Glutamatergic neuron (in vitro differentiated cells): ENCODE measurements around the gene LEF1. TPM values are rescaled to one million over a fixed set of nuclear protein-coding genes. Genes with fewer than 3 reads are reported as not detected.

Experiments
- DNase-seq: peaks from one replicate; pipeline ENCODE4 v3.0.0; 2022
- H3K27ac Mint-ChIP-seq: one replicate; pipeline ENCODE4 v1.8.0; 2020; ENCODE audit warnings: mild to moderate bottlenecking, mixed read lengths, inconsistent platforms; ENCODE audit not compliant: unreplicated experiment
- H3K27me3 Mint-ChIP-seq: one replicate; pipeline ENCODE4 v1.8.0; 2020; ENCODE audit warnings: mild to moderate bottlenecking, moderate library complexity, mixed read lengths, inconsistent platforms; ENCODE audit not compliant: unreplicated experiment
- H3K36me3 Mint-ChIP-seq: one replicate; pipeline ENCODE4 v1.8.0; 2020; ENCODE audit warnings: mild to moderate bottlenecking, mixed read lengths, inconsistent platforms; ENCODE audit not compliant: unreplicated experiment
- H3K4me1 Mint-ChIP-seq: one replicate; pipeline ENCODE4 v1.8.0; 2020; ENCODE audit warnings: mild to moderate bottlenecking, low read depth, mixed read lengths, inconsistent platforms; ENCODE audit not compliant: unreplicated experiment
- H3K4me3 Mint-ChIP-seq: one replicate; pipeline ENCODE4 v1.8.0; 2020; ENCODE audit warnings: mild to moderate bottlenecking, mixed read lengths, inconsistent platforms; ENCODE audit not compliant: unreplicated experiment
- H3K9me3 Mint-ChIP-seq: one replicate; pipeline ENCODE4 v1.8.0; 2020; ENCODE audit warnings: mild to moderate bottlenecking, moderate library complexity, mixed read lengths, inconsistent platforms; ENCODE audit not compliant: unreplicated experiment
- CTCF ChIP-seq: fragments of 200-600 bp; sonication (generic); IDR thresholded peaks from one replicate; pipeline ENCODE4 v1.5.0; 2021; ENCODE audit not compliant: partially characterized antibody, unreplicated experiment
- total RNA-seq: library from RNA; stranded (reverse); fragmentation: NEBNext Ultra II Directional; extraction: Animal tissue kit (Norgen Biotek cat#: 25700); gene quantifications from one replicate; pipeline ENCODE4 v1.2.1, GENCODE V29; 2021; ENCODE audit not compliant: unreplicated experiment

Gene LEF1
- total RNA-seq, 1 donor from 2014 or later, result 0.98 TPM

DNA sequence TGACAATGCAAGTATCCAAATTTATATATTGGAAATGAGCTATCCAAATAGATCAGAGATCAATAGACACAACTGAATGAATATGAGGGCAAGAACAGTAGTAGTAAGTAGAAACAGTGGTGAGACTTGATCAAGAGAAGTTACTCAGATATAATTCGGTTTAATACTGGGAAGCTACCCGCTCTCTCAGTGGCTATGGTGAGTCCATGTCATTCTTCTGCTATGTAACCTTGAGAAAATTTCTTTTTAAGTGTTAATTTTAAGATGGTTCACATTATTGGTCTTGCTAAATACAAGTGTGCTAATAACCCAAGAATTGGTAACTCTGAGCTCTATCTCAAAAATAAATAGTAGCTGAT is 53.6 kb downstream of the LEF1 start:
- Mint-ChIP-seq H3K36me3 (no peaks in the 10 kb centered on the region), H3K4me1 (peaks cover 6% of the 10 kb centered on the region)

DNA sequence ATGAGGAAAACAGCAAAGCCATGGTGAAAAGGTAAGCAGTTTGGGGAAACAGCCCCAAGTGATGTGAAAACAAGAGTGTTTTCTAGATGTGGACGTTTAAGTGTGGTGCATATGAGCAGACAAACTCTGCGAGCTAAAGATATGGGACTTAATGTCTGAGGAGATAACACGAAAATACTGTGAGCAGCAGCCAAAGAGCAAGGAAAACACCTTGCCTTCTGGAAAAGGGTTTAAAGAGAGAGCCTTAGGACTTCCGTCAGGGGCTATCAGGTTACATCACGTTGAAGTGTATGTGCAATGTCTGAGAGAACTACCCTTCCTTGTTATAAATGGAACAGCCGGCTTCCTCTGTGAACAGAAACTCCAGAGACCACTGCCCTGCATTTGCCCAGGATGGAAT is 54.2 kb downstream of the LEF1 start:
- Mint-ChIP-seq H3K27me3 (no peaks in the 10 kb centered on the region), H3K4me3 (no peak overlapping the region), H3K36me3 (no peaks in the 10 kb centered on the region), H3K9me3 (no peaks in the 10 kb centered on the region), H3K4me1 (peaks cover 6% of the 10 kb centered on the region), H3K27ac (no peak overlapping the region)
- TF ChIP-seq CTCF, result no peak
- DNase-seq, result no peak

More for the DNA sequence above, 53.6 kb downstream of the LEF1 start:
- no peak overlapping the region for H3K27ac Mint-ChIP-seq
- H3K4me3 Mint-ChIP-seq, result no peak overlapping the region
- TF ChIP-seq CTCF, result no peak
- H3K9me3 Mint-ChIP-seq, result no peaks in the 10 kb centered on the region
- H3K27me3 Mint-ChIP-seq, result no peaks in the 10 kb centered on the region
- DNase-seq, result no peak

GRCh38 chr4:108113229-108113628 is 55.5 kb downstream of the LEF1 start:
- Mint-ChIP-seq H3K27me3 (no peaks in the 10 kb centered on the region), H3K27ac (no peak overlapping the region), H3K9me3 (no peaks in the 10 kb centered on the region), H3K4me3 (no peak overlapping the region), H3K36me3 (no peaks in the 10 kb centered on the region), H3K4me1 (peaks cover 6% of the 10 kb centered on the region)
- TF ChIP-seq CTCF, result no peak
- no peak for DNase-seq

- Mint-ChIP-seq H3K9me3 (no peaks in the 10 kb centered on the region), H3K27me3 (no peaks in the 10 kb centered on the region), H3K27ac (no peak overlapping the region), H3K4me1 (peaks cover 6% of the 10 kb centered on the region), H3K4me3 (no peak overlapping the region), H3K36me3 (no peaks in the 10 kb centered on the region)
- no peak for DNase-seq
- TF ChIP-seq CTCF, result no peak
Observed at GRCh38 chr4:108111781-108112180, 57.0 kb downstream of the LEF1 start.

- H3K4me3 Mint-ChIP-seq, result no peak overlapping the region
- no peak for TF ChIP-seq CTCF
- no peak overlapping the region for H3K27ac Mint-ChIP-seq
- no peaks in the 10 kb centered on the region for H3K27me3 Mint-ChIP-seq
- H3K36me3 Mint-ChIP-seq, result no peaks in the 10 kb centered on the region
- H3K4me1 Mint-ChIP-seq, result peaks cover 6% of the 10 kb centered on the region
- no peak for DNase-seq
- H3K9me3 Mint-ChIP-seq, result no peaks in the 10 kb centered on the region
Observed at GRCh38 chr4:108110450-108110849, 58.3 kb downstream of the LEF1 start.
